K562 (cell line): ENCODE data around the gene GABBR1. TPM values are rescaled to one million over a fixed set of nuclear protein-coding genes. Genes with fewer than 3 reads are reported as not detected.

ENCODE experiments used
- ARHGAP35 ChIP-seq: fragments of 450-650 bp; IDR thresholded peaks from 2 replicates; pipeline ENCODE4 v1.6.1; 2018; ENCODE audit not compliant: partially characterized antibody
- CBFA2T2 ChIP-seq: fragments of 450-650 bp; conservative IDR thresholded peaks from 2 replicates; pipeline ENCODE4 v1.6.1; 2017; ENCODE audit warnings: mild to moderate bottlenecking
- ETV1 ChIP-seq: fragments of 450-650 bp; conservative IDR thresholded peaks from 2 replicates; pipeline ENCODE4 v1.6.1; 2016; ENCODE audit warnings: missing genetic modification characterization, control low read depth, low read depth, missing compliant biosample characterization
- GTF2A2 ChIP-seq: IDR thresholded peaks from 2 replicates; pipeline ENCODE4 v1.6.1; 2016; ENCODE audit warnings: mild to moderate bottlenecking, missing genetic modification characterization, missing compliant biosample characterization
- IRF2 ChIP-seq: sonication (generic); formaldehyde crosslinking; IDR thresholded peaks from 2 replicates; pipeline ENCODE4 v1.8.1; 2022; ENCODE audit warnings: mild to moderate bottlenecking, missing genetic modification reagents
- KDM2B ChIP-seq: fragments of 250-450 bp; sonication (Bioruptor Pico); IDR thresholded peaks from 2 replicates; pipeline ENCODE4 v1.8.0; 2021; ENCODE audit warnings: mild to moderate bottlenecking, moderate library complexity
- MNT ChIP-seq, 2 experiments: fragments of 450-650 bp; conservative IDR thresholded peaks; 2 replicates each; pipeline ENCODE4 v1.6.1; 2017; ENCODE audit warnings: mild to moderate bottlenecking in 2 of 2, moderate library complexity in 2 of 2
- POLR2B ChIP-seq: fragments of 450-650 bp; IDR thresholded peaks from 2 replicates; pipeline ENCODE4 v1.6.1; 2018; ENCODE audit warnings: low read depth; ENCODE audit not compliant: partially characterized antibody
- POLR2G ChIP-seq: fragments of 200-400 bp; formaldehyde crosslinking; IDR thresholded peaks from 2 replicates; pipeline ENCODE4 v1.6.1; 2017; ENCODE audit warnings: low read depth, mild to moderate bottlenecking, antibody characterized with exemption, low read length, moderate library complexity
- POLR3A ChIP-seq: IDR thresholded peaks from 2 replicates; pipeline ENCODE4 v1.6.1; 2011; ENCODE audit warnings: borderline replicate concordance, mild to moderate bottlenecking, moderate library complexity; ENCODE audit not compliant: insufficient read length, insufficient read depth; ENCODE audit errors: extremely low read depth
- RFX1 ChIP-seq: fragments of 450-650 bp; IDR thresholded peaks from 2 replicates; pipeline ENCODE4 v1.6.1; 2016; ENCODE audit warnings: mild to moderate bottlenecking, moderate library complexity
- SPI1 ChIP-seq: IDR thresholded peaks from 2 replicates; pipeline ENCODE4 v1.6.1; 2011; ENCODE audit warnings: low read depth, low read length, control low read depth, borderline replicate concordance
- TOE1 ChIP-seq, 2 experiments: fragments of 450-650 bp in 1 of 2; sonication (generic) in 1 of 2; formaldehyde crosslinking in 1 of 2; IDR thresholded peaks; 2 replicates each; pipeline versions ENCODE4 v1.7.1 to v1.8.0; 2016 to 2022; ENCODE audit warnings: borderline replicate concordance in 2 of 2, mild to moderate bottlenecking in 2 of 2, antibody characterized with exemption in 1 of 2, inconsistent platforms in 1 of 2, low read depth in 1 of 2, missing genetic modification reagents in 1 of 2, moderate library complexity in 1 of 2
- USF2 ChIP-seq: sonication (generic); formaldehyde crosslinking; IDR thresholded peaks from 2 replicates; pipeline ENCODE4 v1.5.0; 2020; ENCODE audit warnings: missing genetic modification reagents
- ZHX1 ChIP-seq: fragments of 150-350 bp; conservative IDR thresholded peaks from 2 replicates; pipeline ENCODE4 v1.6.1; 2014; ENCODE audit warnings: low read length
- ZNF124 ChIP-seq: sonication (generic); formaldehyde crosslinking; IDR thresholded peaks from 2 replicates; pipeline ENCODE4 v1.8.1; 2022; ENCODE audit warnings: missing genetic modification reagents
- ZNF175 ChIP-seq: fragments of 200-800 bp; sonication (Bioruptor generic); IDR thresholded peaks from 2 replicates; pipeline ENCODE4 v1.6.1; 2016; ENCODE audit warnings: low read depth, mild to moderate bottlenecking, missing genetic modification characterization, missing compliant biosample characterization
- ZNF253 ChIP-seq: fragments of 250-450 bp; sonication (Bioruptor Pico); conservative IDR thresholded peaks from 2 replicates; pipeline ENCODE4 v1.6.1; 2021; ENCODE audit warnings: mild to moderate bottlenecking
- ZNF316 ChIP-seq: fragments of 450-650 bp; IDR thresholded peaks from 2 replicates; pipeline ENCODE4 v1.6.1; 2016
- ZNF639 ChIP-seq, 2 experiments: fragments of 200-800 bp in 1 of 2; sonication (Bioruptor generic) in 1 of 2; sonication (generic) in 1 of 2; formaldehyde crosslinking in 1 of 2; IDR thresholded peaks in 1 of 2; conservative IDR thresholded peaks in 1 of 2; 2 replicates each; pipeline versions ENCODE4 v1.5.0 to v1.6.1; 2016 to 2020; ENCODE audit warnings: missing compliant biosample characterization in 1 of 2, missing genetic modification characterization in 1 of 2, missing genetic modification reagents in 1 of 2
- polyA plus RNA-seq, 8 experiments: library from polyadenylated mRNA; depleted of rRNA in 4 of 8; stranded (reverse) in 5 of 8; unstranded in 3 of 8; fragments of >200 nt; fragmentation: Nextera tagmentation in 2 of 8; fragmentation: Illumina TruSeq in 1 of 8; extraction: Ambion mirVana in 2 of 8; extraction: Trizol in 1 of 8; gene quantifications; 2 replicates each; pipeline versions ENCODE4 v1.2.1 to v1.2.3, GENCODE V29; 2011 to 2014; ENCODE audit warnings: inconsistent platforms in 1 of 8, missing spikeins in 1 of 8
- total RNA-seq, 7 experiments: library from RNA; depleted of rRNA in 6 of 7; stranded (reverse); fragments of >200 nt in 6 of 7; fragmentation: Illumina TruSeq in 2 of 7; extraction: Trizol in 2 of 7; gene quantifications; 2 replicates each; pipeline versions ENCODE4 v1.2.1 to v1.2.3, GENCODE V29; 2011 to 2021; ENCODE audit warnings: low replicate concordance in 1 of 7

GABBR1 gene
- total and polyA plus RNA-seq, 9 of the 15 experiments (the other 6 are each of a cell fraction or from before 2014, with no cell fraction given), result 2.2 to 48.3 (median 20.8) TPM

- TF ChIP-seq POLR3A, result no peak
- no peak for TF ChIP-seq ZNF124 (CRISPR knock-in tag)
- TF ChIP-seq POLR2B, result peak; percentile 30
- TF ChIP-seq IRF2 (CRISPR knock-in tag), result no peak
- peak; percentile 42; the same call in 1 of the 2 replicates for TF ChIP-seq RFX1
- TF ChIP-seq ZNF316, result no peak
- peak in 1 of 2 experiments; percentile 56; a peak in 1 of 4 replicates for TF ChIP-seq MNT (conservative IDR thresholded peaks at IDR 0.05)
- TF ChIP-seq ZHX1, result no peak
- no peak for TF ChIP-seq ZNF253 (CRISPR knock-in tag)
- TF ChIP-seq ARHGAP35, result no peak
- no peak for TF ChIP-seq TOE1 (IDR thresholded peaks at IDR 0.05; ENCODE audit: borderline replicate concordance)
- no peak for TF ChIP-seq TOE1 (CRISPR knock-in tag; IDR thresholded peaks at IDR 0.05; ENCODE audit: borderline replicate concordance, low read depth)
- TF ChIP-seq ZNF639 (CRISPR knock-in tag; conservative IDR thresholded peaks at IDR 0.05 in 1 of 2, IDR thresholded peaks at IDR 0.05 in 1 of 2), result no peak
- TF ChIP-seq USF2 (CRISPR knock-in tag), result no peak
- no peak for TF ChIP-seq KDM2B
- TF ChIP-seq ETV1, result no peak
- 0 out of 2 replicates have a peak, but pooled peaks have one; percentile 59 for TF ChIP-seq GTF2A2 (tag)
- peak; percentile 56; the same call in 1 of the 2 replicates for TF ChIP-seq POLR2G
- TF ChIP-seq ZNF175 (CRISPR knock-in tag), result no peak
- TF ChIP-seq CBFA2T2, result no peak
- no peak for TF ChIP-seq SPI1
Measured at GRCh38 chr6:29649701-29650673, 17.0 kb upstream of the GABBR1 start (continued).
